Activated CD4-positive, alpha-beta T cell treated with anti-CD3 and anti-CD28 coated beads for 1 hour (primary cell): ENCODE data around the gene ZBTB49.
"Not testable (repeated sequence)": the region's sequence is repeated elsewhere in the genome, so short reads cannot be mapped to it uniquely, and the experiment has no call there.

ENCODE experiments used
- DNase-seq: peaks from one replicate; pipeline ENCODE4 v3.0.0-alpha.2; 2020

ZBTB49 gene

GRCh38 chr4:4326166-4326565 lies 36.1 kb downstream of the ZBTB49 start:
- DNase-seq: no peak

GRCh38 chr4:4327652-4328121 lies 37.6 kb downstream of the ZBTB49 start:
- DNase-seq: no peak

- DNase-seq: no peak
These were observed 38.2 kb downstream of the ZBTB49 start for GRCh38 chr4:4328206-4328605.

- DNase-seq: no peak
These were observed 38.8 kb downstream of the ZBTB49 start for GRCh38 chr4:4328840-4329239.

GRCh38 chr4:4329496-4329895 lies 39.4 kb downstream of the ZBTB49 start:
- no peak for DNase-seq

- no peak for DNase-seq
These were observed 40.7 kb downstream of the ZBTB49 start for GRCh38 chr4:4330794-4331193.

- no peak for DNase-seq
These were observed 42.5 kb downstream of the ZBTB49 start for GRCh38 chr4:4332529-4332928.

GRCh38 chr4:4333265-4333706 lies 43.2 kb downstream of the ZBTB49 start:
- DNase-seq: no peak

GRCh38 chr4:4334798-4335520 lies 44.9 kb downstream of the ZBTB49 start:
- peak; percentile 59 for DNase-seq

- no peak for DNase-seq
These were observed 48.4 kb downstream of the ZBTB49 start for GRCh38 chr4:4338210-4339001.

- DNase-seq: no peak
These were observed 49.5 kb downstream of the ZBTB49 start for GRCh38 chr4:4339504-4340085.

GRCh38 chr4:4341861-4342650 lies 52.0 kb downstream of the ZBTB49 start:
- no peak for DNase-seq

GRCh38 chr4:4343038-4343437 lies 53.0 kb downstream of the ZBTB49 start:
- DNase-seq: no peak

- no peak for DNase-seq
These were observed 55.0 kb downstream of the ZBTB49 start for GRCh38 chr4:4344915-4345527.

GRCh38 chr4:4347585-4347984 lies 57.5 kb downstream of the ZBTB49 start:
- no peak for DNase-seq

- DNase-seq: not testable (repeated sequence)
These were observed 58.5 kb downstream of the ZBTB49 start for GRCh38 chr4:4348585-4348984.

GRCh38 chr4:4349867-4350266 lies 59.8 kb downstream of the ZBTB49 start:
- no peak for DNase-seq

GRCh38 chr4:4350909-4351308 lies 60.9 kb downstream of the ZBTB49 start:
- DNase-seq: no peak

GRCh38 chr4:4355302-4355701 lies 65.3 kb downstream of the ZBTB49 start:
- DNase-seq: no peak

- no peak for DNase-seq
These were observed 66.3 kb downstream of the ZBTB49 start for GRCh38 chr4:4356106-4357041.
